ENCODE results near the gene GPLD1. TPM values are rescaled to one million over a fixed set of nuclear protein-coding genes. Genes with fewer than 3 reads are reported as not detected.
"Not testable (repeated sequence)": the region's sequence is repeated elsewhere in the genome, so short reads cannot be mapped to it uniquely, and the experiment has no call there.

The GPLD1 gene
- 10.6 TPM for total RNA-seq

- no peak for FAIRE-seq
Observed at GRCh38 chr6:24489470-24489869, at the start of gene GPLD1. Gene GPLD1 (minus strand): TSS chr6:24489578. CDS start chr6:24489511, 67 bp downstream.

GRCh38 chr6:24537771-24538385 is 48.5 kb upstream of the GPLD1 start:
- no peak for DNase-seq (ENCODE audit: low spot score in 2 of 2)
- FAIRE-seq = peak; percentile 59

More at GRCh38 chr6:24489470-24489869, at the start of gene GPLD1:
- DNase-seq (ENCODE audit: low spot score in 2 of 2) = no peak

- no peak for DNase-seq (ENCODE audit: low spot score in 2 of 2)
- no peak for FAIRE-seq
Observed at GRCh38 chr6:24537082-24537699, 47.8 kb upstream of the GPLD1 start.

GRCh38 chr6:24536466-24536865 is 47.1 kb upstream of the GPLD1 start:
- DNase-seq (ENCODE audit: low spot score in 2 of 2) = no peak
- FAIRE-seq = no peak

- FAIRE-seq = no peak
- no peak for DNase-seq (ENCODE audit: low spot score in 2 of 2)
Observed at GRCh38 chr6:24535210-24535609, 45.8 kb upstream of the GPLD1 start.

- DNase-seq (ENCODE audit: low spot score in 2 of 2) (no peak), FAIRE-seq (no peak)
Observed at GRCh38 chr6:24534329-24534728, 45.0 kb upstream of the GPLD1 start.

GRCh38 chr6:24529985-24530384 is 40.6 kb upstream of the GPLD1 start:
- DNase-seq (ENCODE audit: low spot score in 2 of 2) (no peak), FAIRE-seq (no peak)

GRCh38 chr6:24524805-24525204 is 35.4 kb upstream of the GPLD1 start:
- DNase-seq (ENCODE audit: low spot score in 2 of 2) (no peak), FAIRE-seq (no peak)

GRCh38 chr6:24524329-24524728 is 35.0 kb upstream of the GPLD1 start:
- FAIRE-seq = no peak
- no peak for DNase-seq (ENCODE audit: low spot score in 2 of 2)

GRCh38 chr6:24522228-24523176 is 33.1 kb upstream of the GPLD1 start:
- FAIRE-seq (no peak), DNase-seq (ENCODE audit: low spot score in 2 of 2) (no peak)

- FAIRE-seq = no peak
- DNase-seq (ENCODE audit: low spot score in 2 of 2) = no peak
Observed at GRCh38 chr6:24520929-24521546, 31.7 kb upstream of the GPLD1 start.

- no peak for DNase-seq (ENCODE audit: low spot score in 2 of 2)
- no peak for FAIRE-seq
Observed at GRCh38 chr6:24517659-24518543, 28.5 kb upstream of the GPLD1 start.

- FAIRE-seq (no peak), DNase-seq (ENCODE audit: low spot score in 2 of 2) (no peak)
Observed at GRCh38 chr6:24513602-24514001, 24.2 kb upstream of the GPLD1 start.

GRCh38 chr6:24511976-24512375 is 22.6 kb upstream of the GPLD1 start:
- not testable (repeated sequence) for DNase-seq (ENCODE audit: low spot score in 2 of 2); FAIRE-seq

GRCh38 chr6:24506814-24507520 is 17.6 kb upstream of the GPLD1 start:
- DNase-seq (ENCODE audit: low spot score in 2 of 2) (no peak), FAIRE-seq (no peak)

- no peak for FAIRE-seq
- no peak for DNase-seq (ENCODE audit: low spot score in 2 of 2)
Observed at GRCh38 chr6:24504649-24505586, 15.5 kb upstream of the GPLD1 start.

GRCh38 chr6:24504287-24504648 is 14.9 kb upstream of the GPLD1 start:
- FAIRE-seq = no peak

GRCh38 chr6:24501914-24502313 is 12.5 kb upstream of the GPLD1 start:
- FAIRE-seq = no peak
- DNase-seq (ENCODE audit: low spot score in 2 of 2) = no peak

More at GRCh38 chr6:24504287-24504648, 14.9 kb upstream of the GPLD1 start:
- no peak for DNase-seq (ENCODE audit: low spot score in 2 of 2)
